CD4-positive, alpha-beta T cell (primary cell): ENCODE data around the gene HRC. TPM values are rescaled to one million over a fixed set of nuclear protein-coding genes. Genes with fewer than 3 reads are reported as not detected.

Source experiments
- ATAC-seq: fragments of 200-7000 bp; cut with Tn5 transposase; one replicate; pipeline ENCODE4 v1.10.0; 2022; ENCODE audit warnings: mild to moderate bottlenecking; ENCODE audit not compliant: poor library complexity
- CTCF ChIA-PET: fragments of 350-600 bp; sonication (Branson Sonifier 250); formaldehyde crosslinking; loops from one replicate; lab custom pipeline; 2021; ENCODE audit warnings: antibody characterized with exemption, inconsistent platforms; lab: Charles Lee
- POLR2A ChIA-PET: fragments of 350-600 bp; sonication (Branson Sonifier 250); formaldehyde crosslinking; loops from one replicate; lab custom pipeline; 2021; ENCODE audit warnings: antibody characterized with exemption, inconsistent platforms; lab: Charles Lee
- DNase-seq, 14 experiments: peaks; one replicate each; pipeline ENCODE4 v3.0.0-alpha.2; 2013 to 2020; ENCODE audit warnings: mixed read lengths in 2 of 14
- H3K27ac ChIP-seq, 2 donors: one replicate each; pipeline versions ENCODE4 v1.5.1 to v1.7.0; 2013; ENCODE audit warnings: low read length in 2 of 2, low read depth in 1 of 2, mild to moderate bottlenecking in 1 of 2
- H3K27me3 ChIP-seq, 2 experiments: 1 replicate in 1 of 2; 2 replicates in 1 of 2; pipeline versions ENCODE4 v1.6.1 to v1.7.0; 2013; ENCODE audit warnings: low read length in 2 of 2, control low read depth in 1 of 2, mild to moderate bottlenecking in 1 of 2, moderate library complexity in 1 of 2; ENCODE audit not compliant: insufficient read depth in 2 of 2, control insufficient read depth in 1 of 2
- H3K36me3 ChIP-seq: one replicate; pipeline ENCODE4 v1.6.1; 2013; ENCODE audit warnings: low read length, control low read depth; ENCODE audit not compliant: insufficient read depth
- H3K4me1 ChIP-seq: one replicate; pipeline ENCODE4 v1.6.1; 2013; ENCODE audit warnings: low read length, control low read depth; ENCODE audit not compliant: insufficient read depth
- H3K4me3 ChIP-seq: one replicate; pipeline ENCODE4 v1.5.1; 2013; ENCODE audit warnings: mild to moderate bottlenecking, low read length, moderate library complexity
- H3K9me3 ChIP-seq, 2 experiments: 1 replicate in 1 of 2; 2 replicates in 1 of 2; pipeline versions ENCODE4 v1.6.1 to v1.7.0; 2013; ENCODE audit warnings: low read length in 2 of 2, mild to moderate bottlenecking in 2 of 2, control low read depth in 1 of 2, moderate library complexity in 1 of 2; ENCODE audit not compliant: control insufficient read depth in 1 of 2, insufficient read depth in 1 of 2
- H3K27ac Mint-ChIP-seq: one replicate; pipeline ENCODE4 v1.8.0; 2020; ENCODE audit warnings: mixed read lengths
- H3K27me3 Mint-ChIP-seq: one replicate; pipeline ENCODE4 v1.8.0; 2021; ENCODE audit warnings: mixed read lengths
- H3K36me3 Mint-ChIP-seq: one replicate; pipeline ENCODE4 v1.8.0; 2021; ENCODE audit warnings: low read depth, mixed read lengths
- H3K4me1 Mint-ChIP-seq: one replicate; pipeline ENCODE4 v1.8.0; 2021; ENCODE audit warnings: low read depth, mixed read lengths
- H3K4me3 Mint-ChIP-seq: one replicate; pipeline ENCODE4 v1.8.0; 2020; ENCODE audit warnings: mild to moderate bottlenecking, mixed read lengths
- H3K9me3 Mint-ChIP-seq: one replicate; pipeline ENCODE4 v1.8.0; 2020; ENCODE audit warnings: mixed read lengths
- intact Hi-C, 2 experiments: fragments of 100-400 bp; cut with DNase I in 1 of 2; cut with micrococcal nuclease in 1 of 2; formaldehyde crosslinking; loops; one replicate each; pipeline versions ENCODE4 v1.15.1 to v1.9.0; 2023 to 2025; cut with DNase I, micrococcal nuclease
- total RNA-seq, 174 experiments: library from RNA in 2 of 174; stranded (reverse) in 2 of 174; gene quantifications; one replicate each; pipeline ENCODE4 v1.2.3 and lab custom pipeline; 2021 to 2026
- TF ChIP-seq, protein P1 (sequence below): fragments of 200-600 bp; IDR thresholded peaks from one replicate; pipeline ENCODE4 v1.8.0; 2022; ENCODE audit warnings: antibody characterized with exemption, mild to moderate bottlenecking

The HRC gene
- total RNA-seq, 2 experiments from 2014 or later = not detected

DNA sequence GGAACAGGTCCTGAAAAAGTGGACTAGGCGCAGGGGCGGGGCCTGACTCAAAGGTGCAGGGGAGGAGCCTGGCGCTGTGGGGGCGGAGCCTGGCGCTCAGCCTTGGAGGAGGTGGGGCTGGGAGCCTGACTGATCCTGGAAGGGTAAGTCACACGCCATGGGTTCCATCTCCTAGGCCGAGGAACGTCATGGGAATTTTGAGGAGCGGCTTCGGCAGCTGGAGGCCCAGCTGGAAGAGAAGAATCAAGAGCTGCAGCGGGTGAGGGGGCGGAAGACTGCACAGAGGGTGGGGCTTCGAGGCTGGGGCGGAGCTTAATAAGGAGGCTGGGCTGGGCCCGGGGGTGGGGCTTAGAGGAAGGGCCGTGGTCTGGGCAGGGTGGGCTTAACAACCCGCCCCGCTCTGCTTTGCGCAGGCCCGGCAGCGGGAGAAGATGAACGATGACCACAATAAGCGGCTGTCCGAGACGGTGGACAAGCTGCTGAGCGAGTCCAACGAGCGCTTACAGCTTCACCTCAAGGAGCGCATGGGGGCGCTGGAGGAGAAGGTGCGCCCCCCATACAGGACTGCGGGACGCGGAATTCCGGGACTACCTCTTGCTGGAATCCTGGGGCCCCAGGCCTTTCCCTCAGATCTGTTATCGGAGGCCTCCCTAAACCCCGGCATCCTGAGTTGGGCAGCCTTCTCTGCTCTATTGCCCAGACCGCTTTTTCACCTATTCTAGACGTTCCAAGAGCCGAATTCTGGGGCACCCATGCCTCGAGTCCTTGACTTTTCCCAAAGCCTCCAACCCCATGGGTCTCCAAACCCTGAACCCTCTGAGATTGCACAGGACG is 21.4 kb downstream of the HRC start:
- H3K4me3 ChIP-seq = peak overlapping the region; percentile 38
- CTCF ChIA-PET = interaction anchor here (1.3 kb wide), 2 partner anchors 19 to 27 kb away, joined by 3 read pairs; partner anchors contain the start of gene LIN7B
- POLR2A ChIA-PET = interaction anchor here (0.6 kb wide), 1 partner anchor 35 kb away, joined by 3 read pairs; no protein-coding TSS in a partner anchor
- H3K27ac ChIP-seq = no peak overlapping the region
- peaks cover 14% of the 10 kb centered on the region for H3K4me1 ChIP-seq
- H3K9me3 Mint-ChIP-seq = no peaks in the 10 kb centered on the region
- H3K27me3 ChIP-seq = peaks cover 0 to 15% of the 10 kb centered on the region in 2 experiments
- H3K27me3 Mint-ChIP-seq = peaks cover 8% of the 10 kb centered on the region
- H3K4me1 Mint-ChIP-seq = peaks cover 21% of the 10 kb centered on the region
- no peaks in the 10 kb centered on the region for H3K36me3 Mint-ChIP-seq
- peak in 11 of 14 experiments; percentile 34 to 74 (median 56) for DNase-seq
- H3K4me3 Mint-ChIP-seq = peak overlapping the region; percentile 80
- TF ChIP-seq, protein P1, sequence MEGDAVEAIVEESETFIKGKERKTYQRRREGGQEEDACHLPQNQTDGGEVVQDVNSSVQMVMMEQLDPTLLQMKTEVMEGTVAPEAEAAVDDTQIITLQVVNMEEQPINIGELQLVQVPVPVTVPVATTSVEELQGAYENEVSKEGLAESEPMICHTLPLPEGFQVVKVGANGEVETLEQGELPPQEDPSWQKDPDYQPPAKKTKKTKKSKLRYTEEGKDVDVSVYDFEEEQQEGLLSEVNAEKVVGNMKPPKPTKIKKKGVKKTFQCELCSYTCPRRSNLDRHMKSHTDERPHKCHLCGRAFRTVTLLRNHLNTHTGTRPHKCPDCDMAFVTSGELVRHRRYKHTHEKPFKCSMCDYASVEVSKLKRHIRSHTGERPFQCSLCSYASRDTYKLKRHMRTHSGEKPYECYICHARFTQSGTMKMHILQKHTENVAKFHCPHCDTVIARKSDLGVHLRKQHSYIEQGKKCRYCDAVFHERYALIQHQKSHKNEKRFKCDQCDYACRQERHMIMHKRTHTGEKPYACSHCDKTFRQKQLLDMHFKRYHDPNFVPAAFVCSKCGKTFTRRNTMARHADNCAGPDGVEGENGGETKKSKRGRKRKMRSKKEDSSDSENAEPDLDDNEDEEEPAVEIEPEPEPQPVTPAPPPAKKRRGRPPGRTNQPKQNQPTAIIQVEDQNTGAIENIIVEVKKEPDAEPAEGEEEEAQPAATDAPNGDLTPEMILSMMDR = no peak
- H3K27ac Mint-ChIP-seq = no peak overlapping the region
- peaks cover 0 to 12% of the 10 kb centered on the region in 2 experiments for H3K9me3 ChIP-seq
- peak; percentile 79 for ATAC-seq
- intact Hi-C loops = no loop called here
- no peaks in the 10 kb centered on the region for H3K36me3 ChIP-seq

DNA sequence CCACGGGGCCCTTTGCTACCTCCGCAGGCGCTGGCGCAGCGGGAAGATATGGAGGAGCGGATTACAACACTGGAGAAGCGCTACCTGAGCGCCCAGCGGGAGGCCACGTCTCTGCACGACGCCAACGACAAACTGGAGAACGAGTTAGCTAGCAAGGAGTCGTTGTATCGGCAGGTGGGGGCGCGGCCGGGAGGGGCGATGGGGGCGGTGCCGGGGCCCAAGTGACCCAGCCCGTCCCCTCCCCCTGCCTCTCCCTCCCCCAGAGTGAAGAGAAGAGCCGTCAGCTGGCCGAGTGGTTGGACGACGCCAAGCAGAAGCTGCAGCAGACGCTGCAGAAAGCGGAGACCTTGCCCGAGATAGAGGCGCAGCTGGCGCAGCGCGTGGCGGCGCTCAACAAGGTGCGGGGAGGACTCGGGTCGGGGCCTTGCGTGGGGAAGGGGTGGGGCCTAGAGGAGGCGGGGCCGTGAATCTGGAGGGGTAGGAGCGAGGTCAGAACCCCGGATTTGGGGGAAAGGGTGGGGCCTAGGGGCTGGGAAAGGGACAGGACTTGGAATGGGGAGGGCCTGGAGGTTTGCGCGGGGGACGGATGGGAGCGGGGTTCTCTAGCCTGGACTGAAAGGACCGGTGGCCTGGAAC is 22.1 kb downstream of the HRC start:
- H3K27ac ChIP-seq = no peak overlapping the region
- peaks cover 0 to 12% of the 10 kb centered on the region in 2 experiments for H3K9me3 ChIP-seq
- H3K27me3 Mint-ChIP-seq = peaks cover 8% of the 10 kb centered on the region
- peak in 9 of 14 experiments; percentile 38 to 71 (median 49) for DNase-seq
- peak overlapping the region; percentile 38 for H3K4me3 ChIP-seq
- H3K27me3 ChIP-seq = peaks cover 0 to 15% of the 10 kb centered on the region in 2 experiments
- H3K4me1 ChIP-seq = peaks cover 21% of the 10 kb centered on the region
- TF ChIP-seq, protein P1 = no peak
- no peaks in the 10 kb centered on the region for H3K9me3 Mint-ChIP-seq
- intact Hi-C loops = no loop called here
- H3K36me3 ChIP-seq = no peaks in the 10 kb centered on the region
- H3K36me3 Mint-ChIP-seq = no peaks in the 10 kb centered on the region
- ChIA-PET POLR2A (interaction anchor here (1.2 kb wide), 1 partner anchor 35 kb away, joined by 3 read pairs; no protein-coding TSS in a partner anchor), CTCF (interaction anchor here (0.7 to 1.3 kb wide), 3 partner anchors 13 to 35 kb away, joined by 3 to 4 read pairs (median 3); no protein-coding TSS in a partner anchor)
- H3K4me3 Mint-ChIP-seq = peak overlapping the region; percentile 80
- peak; percentile 59 for ATAC-seq
- no peak overlapping the region for H3K27ac Mint-ChIP-seq
- H3K4me1 Mint-ChIP-seq = peaks cover 29% of the 10 kb centered on the region

DNA sequence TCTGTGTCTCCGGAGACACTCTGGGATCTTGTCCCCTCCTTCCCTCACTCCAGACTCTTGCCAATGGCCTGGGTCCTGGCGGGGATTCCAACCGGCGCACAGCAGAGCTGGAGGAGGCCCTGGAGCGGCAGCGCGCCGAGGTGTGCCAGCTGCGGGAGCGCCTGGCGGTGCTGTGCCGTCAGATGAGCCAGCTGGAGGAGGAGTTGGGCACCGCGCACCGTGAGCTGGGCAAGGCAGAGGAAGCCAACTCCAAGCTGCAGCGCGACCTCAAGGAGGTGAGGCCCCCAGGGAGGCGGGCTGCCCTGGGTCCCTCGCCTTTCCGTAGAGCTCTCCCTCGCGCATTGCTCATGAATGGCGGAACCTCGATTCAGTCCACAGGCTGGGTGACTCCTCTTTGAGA is 24.9 kb downstream of the HRC start:
- Mint-ChIP-seq H3K9me3 (no peaks in the 10 kb centered on the region), H3K27ac (no peak overlapping the region), H3K4me3 (peak overlapping the region; percentile 15), H3K36me3 (no peaks in the 10 kb centered on the region), H3K27me3 (peaks cover 4% of the 10 kb centered on the region), H3K4me1 (peaks cover 34% of the 10 kb centered on the region)
- intact Hi-C loops = no loop called here
- TF ChIP-seq, protein P1 = no peak
- CTCF ChIA-PET = interaction anchor here (1.0 to 4.4 kb wide), 3 partner anchors 16 to 33 kb away, joined by 3 to 43 read pairs (median 6); partner anchors contain the start of gene LIN7B
- Histone ChIP-seq H3K4me3 (no peak overlapping the region), H3K27me3 (peaks cover 0 to 12% of the 10 kb centered on the region in 2 experiments), H3K36me3 (no peaks in the 10 kb centered on the region), H3K9me3 (peaks cover 0 to 12% of the 10 kb centered on the region in 2 experiments), H3K27ac (no peak overlapping the region), H3K4me1 (peaks cover 29% of the 10 kb centered on the region)
- ATAC-seq = no peak
- POLR2A ChIA-PET = interaction anchor here (0.7 kb wide), 1 partner anchor 21 kb away, joined by 4 read pairs; no protein-coding TSS in a partner anchor
- no peak for DNase-seq
